Fibroblast of villous mesenchyme (primary cell): ENCODE measurements around the gene CYSLTR2. TPM values are rescaled to one million over a fixed set of nuclear protein-coding genes. Genes with fewer than 3 reads are reported as not detected.

Experiments used
- DNase-seq: peaks from one replicate; pipeline ENCODE4 v3.0.0-alpha.2; 2010; ENCODE audit warnings: low read depth
- H3K4me3 ChIP-seq: 2 replicates; pipeline ENCODE4 v1.5.1; 2011; ENCODE audit warnings: low read depth, mild to moderate bottlenecking, low read length
- total RNA-seq: library from RNA; depleted of rRNA; stranded (reverse); fragments of >200 nt; gene quantifications from 2 replicates; pipeline ENCODE4 v1.2.3, GENCODE V29; 2012
- TF ChIP-seq, protein P1 (sequence below): IDR thresholded peaks from 2 replicates; pipeline ENCODE4 v1.5.1; 2012; ENCODE audit warnings: low read depth, mild to moderate bottlenecking, low read length; ENCODE audit not compliant: insufficient read depth

The CYSLTR2 gene
- total RNA-seq, 1 donor: not detected

DNA sequence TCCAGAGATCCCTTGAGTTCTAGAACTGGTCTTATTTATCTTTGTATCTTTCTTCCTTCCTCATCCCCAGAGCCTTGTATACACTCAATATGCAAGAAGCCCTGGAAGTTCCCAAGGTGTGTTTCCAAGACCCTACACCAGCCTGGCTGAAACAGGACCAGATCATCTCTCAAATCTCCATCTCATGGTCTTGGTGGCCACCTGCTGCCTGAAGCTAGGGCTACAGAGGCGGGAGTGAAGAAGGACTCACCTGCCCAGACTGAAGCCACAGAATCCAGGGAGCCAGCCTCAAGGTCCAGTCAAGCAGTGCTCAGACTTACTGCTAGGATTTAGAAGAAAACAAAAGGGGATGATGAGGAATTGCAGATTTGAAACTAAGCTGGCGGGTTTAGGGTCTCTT lies 6.1 kb upstream of the CYSLTR2 start:
- no peak for DNase-seq
- TF ChIP-seq, protein P1, sequence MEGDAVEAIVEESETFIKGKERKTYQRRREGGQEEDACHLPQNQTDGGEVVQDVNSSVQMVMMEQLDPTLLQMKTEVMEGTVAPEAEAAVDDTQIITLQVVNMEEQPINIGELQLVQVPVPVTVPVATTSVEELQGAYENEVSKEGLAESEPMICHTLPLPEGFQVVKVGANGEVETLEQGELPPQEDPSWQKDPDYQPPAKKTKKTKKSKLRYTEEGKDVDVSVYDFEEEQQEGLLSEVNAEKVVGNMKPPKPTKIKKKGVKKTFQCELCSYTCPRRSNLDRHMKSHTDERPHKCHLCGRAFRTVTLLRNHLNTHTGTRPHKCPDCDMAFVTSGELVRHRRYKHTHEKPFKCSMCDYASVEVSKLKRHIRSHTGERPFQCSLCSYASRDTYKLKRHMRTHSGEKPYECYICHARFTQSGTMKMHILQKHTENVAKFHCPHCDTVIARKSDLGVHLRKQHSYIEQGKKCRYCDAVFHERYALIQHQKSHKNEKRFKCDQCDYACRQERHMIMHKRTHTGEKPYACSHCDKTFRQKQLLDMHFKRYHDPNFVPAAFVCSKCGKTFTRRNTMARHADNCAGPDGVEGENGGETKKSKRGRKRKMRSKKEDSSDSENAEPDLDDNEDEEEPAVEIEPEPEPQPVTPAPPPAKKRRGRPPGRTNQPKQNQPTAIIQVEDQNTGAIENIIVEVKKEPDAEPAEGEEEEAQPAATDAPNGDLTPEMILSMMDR: peak; percentile 18
- no peak overlapping the region for H3K4me3 ChIP-seq

DNA sequence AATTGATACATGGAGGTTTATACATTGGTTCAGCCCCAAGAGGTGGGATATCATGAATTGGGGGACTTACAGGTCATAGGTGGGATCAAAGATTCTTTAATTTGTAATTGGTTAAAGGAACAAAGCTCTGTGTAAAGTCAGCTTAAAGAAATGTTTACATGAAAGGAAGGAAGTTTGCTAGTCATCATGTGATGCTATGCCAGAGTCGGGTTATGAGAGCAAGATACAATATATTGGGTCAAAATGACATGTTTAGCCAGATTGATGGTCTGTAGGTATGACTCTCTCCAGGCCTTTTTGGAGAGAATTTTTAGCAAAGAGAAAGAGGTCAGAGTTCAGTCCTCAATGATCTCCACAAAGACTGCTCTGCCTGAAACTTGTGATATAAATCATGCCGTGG lies 5.3 kb upstream of the CYSLTR2 start:
- H3K4me3 ChIP-seq: no peak overlapping the region
- DNase-seq: no peak
- TF ChIP-seq, protein P1: no peak

DNA sequence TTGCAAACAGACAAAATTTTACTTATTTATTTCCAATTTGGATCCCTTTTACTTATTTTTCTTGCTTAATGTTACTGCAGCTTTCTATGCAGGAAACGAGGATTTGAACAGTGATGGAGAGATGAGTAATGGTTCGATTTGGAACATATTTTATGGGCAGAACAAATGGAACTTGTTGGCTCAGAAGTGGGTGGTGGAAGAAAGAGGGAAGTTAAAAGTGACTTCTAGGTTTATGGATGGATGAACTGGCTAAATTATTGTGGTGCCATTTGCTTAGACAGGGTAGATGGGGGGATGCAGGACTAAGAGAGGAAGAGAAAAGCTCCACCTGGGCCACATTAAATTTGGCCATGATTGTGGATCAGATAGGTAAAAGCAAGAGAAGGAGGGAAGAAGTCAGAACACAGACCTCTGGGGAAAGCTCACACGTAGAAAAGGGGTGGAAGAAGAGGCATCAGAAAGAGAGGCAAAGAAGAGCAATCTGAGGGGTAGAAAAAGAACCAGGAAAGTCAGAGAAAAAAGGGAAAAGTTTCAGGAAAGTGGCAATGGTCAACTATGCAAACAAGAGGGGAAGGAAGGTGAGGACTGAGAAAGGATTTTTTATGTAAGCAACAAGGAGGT lies 768 bp upstream of the CYSLTR2 start:
- TF ChIP-seq, protein P1: no peak
- no peak for DNase-seq
- H3K4me3 ChIP-seq: no peak overlapping the region

DNA sequence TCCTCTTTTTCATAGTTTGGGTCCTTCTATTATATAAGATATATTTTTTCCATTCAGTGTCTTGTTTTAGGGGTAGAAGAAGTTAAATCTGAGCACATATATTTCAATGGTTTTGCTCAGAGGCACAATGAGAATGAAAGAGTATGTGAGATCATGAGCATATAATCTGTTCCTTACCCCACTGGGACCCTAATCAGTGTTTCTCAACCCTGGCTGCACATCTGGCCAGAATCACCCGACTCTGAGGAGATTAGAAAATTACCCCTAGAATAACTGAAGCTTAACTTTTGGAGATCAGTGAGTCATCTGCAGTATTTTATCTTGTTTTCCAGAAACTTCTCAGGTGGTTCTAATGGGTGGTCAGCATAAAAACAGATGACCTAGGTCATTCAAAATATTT lies 782 bp downstream of the CYSLTR2 start:
- no peak overlapping the region for H3K4me3 ChIP-seq
- DNase-seq: peak; percentile 60
- TF ChIP-seq, protein P1: no peak

DNA sequence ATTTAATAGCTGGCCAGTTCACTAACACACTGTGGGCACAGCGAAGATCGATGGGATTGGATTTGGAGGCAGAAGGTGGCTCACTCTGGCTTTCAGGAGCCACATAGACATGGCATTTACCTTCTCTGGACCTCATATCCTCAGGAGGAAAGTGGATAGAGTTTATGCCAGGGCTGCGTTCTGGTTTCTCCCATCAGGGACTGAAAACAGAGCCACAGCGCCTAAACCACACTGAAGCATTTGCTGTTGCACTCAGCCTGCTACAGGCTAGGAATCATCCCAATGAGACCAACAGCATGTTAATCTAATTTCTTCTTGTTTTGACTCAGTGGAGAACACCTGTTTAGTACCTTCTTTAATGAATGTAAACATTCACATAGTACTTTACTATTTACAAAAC lies 1.6 kb downstream of the CYSLTR2 start:
- no peak overlapping the region for H3K4me3 ChIP-seq
- DNase-seq: no peak
- TF ChIP-seq, protein P1: no peak

DNA sequence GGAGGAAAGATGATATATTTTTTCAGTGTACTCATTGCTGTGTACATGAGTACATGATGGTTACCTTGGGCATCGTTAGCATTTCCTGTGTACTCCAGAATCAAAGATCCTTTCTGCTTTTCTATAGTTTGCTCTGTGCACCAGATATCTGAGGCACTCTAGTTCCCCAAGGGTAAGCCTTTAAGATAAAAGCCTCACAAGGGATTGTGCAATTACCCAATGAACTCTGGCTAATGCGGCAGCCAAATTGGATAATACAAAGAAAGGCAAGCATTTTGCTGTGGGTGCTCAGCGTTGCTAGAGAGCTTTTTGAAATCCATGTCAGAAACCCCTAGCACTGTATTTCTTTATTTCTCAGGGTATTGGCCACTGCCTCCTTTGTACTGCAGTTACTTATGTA lies 2.9 kb downstream of the CYSLTR2 start:
- peak; percentile 37 for DNase-seq
- H3K4me3 ChIP-seq: no peak overlapping the region
- TF ChIP-seq, protein P1: no peak
